HG02973 (cell line): Measurements from ENCODE around the gene YES1.

ENCODE experiments used
- ATAC-seq: cut with Tn5 transposase; IDR thresholded peaks from one replicate; pipeline ENCODE4 v1.9.1; 2021; ENCODE audit warnings: moderate library complexity; ENCODE audit not compliant: unreplicated experiment

YES1 gene

GRCh38 chr18:811892-812375 lies at the start of gene YES1:
YES1 (minus strand) TSS chr18:812242; CDS start chr18:756827, 55,415 bp downstream.
- ATAC-seq, result peak; percentile 33

DNA sequence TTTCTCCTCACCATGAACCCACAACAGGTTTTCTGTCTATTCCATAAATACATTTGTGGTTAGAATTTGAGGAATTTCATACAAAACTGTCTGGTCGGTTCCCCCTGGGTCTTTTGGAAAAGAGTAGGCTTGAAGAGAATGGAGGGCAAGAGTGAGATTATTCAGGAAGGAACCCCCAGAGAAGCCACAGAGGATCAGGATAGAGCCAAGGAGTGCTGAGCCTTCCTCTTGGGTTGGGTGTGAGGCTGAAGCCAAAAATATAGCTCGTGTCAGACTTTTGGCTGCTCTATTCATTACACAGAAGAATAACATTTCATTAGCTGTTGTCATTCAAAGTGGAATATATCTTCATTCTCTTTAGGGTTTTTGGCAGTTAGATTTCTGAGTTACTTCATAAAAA lies 45.9 kb upstream of the YES1 start:
- no peak for ATAC-seq

GRCh38 chr18:853471-853870 lies 41.4 kb upstream of the YES1 start:
- no peak for ATAC-seq

DNA sequence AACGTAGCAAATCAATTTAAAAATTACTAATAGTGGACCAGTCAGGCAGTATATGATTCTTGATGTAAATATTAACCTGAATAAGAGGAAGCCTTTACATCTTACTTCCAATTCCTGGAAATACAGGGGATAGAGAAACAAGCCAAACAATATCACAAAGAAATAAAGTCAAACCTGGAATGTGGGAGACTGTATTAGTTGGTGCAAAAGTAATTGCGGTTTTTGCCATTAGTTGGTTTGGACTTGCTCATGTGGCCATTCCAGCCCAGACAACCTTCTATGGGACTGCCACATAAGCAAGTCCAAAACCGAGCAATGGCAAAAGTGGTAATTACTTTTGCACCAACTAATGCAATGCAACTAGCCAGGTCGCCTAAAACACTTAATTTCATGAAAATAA lies 38.9 kb upstream of the YES1 start:
- ATAC-seq, result no peak

- no peak for ATAC-seq
Observed at GRCh38 chr18:849021-849420, 37.0 kb upstream of the YES1 start.

- no peak for ATAC-seq
Observed at GRCh38 chr18:848062-848861, 36.2 kb upstream of the YES1 start.

- no peak for ATAC-seq
Observed at GRCh38 chr18:845152-845819, 33.2 kb upstream of the YES1 start.

DNA sequence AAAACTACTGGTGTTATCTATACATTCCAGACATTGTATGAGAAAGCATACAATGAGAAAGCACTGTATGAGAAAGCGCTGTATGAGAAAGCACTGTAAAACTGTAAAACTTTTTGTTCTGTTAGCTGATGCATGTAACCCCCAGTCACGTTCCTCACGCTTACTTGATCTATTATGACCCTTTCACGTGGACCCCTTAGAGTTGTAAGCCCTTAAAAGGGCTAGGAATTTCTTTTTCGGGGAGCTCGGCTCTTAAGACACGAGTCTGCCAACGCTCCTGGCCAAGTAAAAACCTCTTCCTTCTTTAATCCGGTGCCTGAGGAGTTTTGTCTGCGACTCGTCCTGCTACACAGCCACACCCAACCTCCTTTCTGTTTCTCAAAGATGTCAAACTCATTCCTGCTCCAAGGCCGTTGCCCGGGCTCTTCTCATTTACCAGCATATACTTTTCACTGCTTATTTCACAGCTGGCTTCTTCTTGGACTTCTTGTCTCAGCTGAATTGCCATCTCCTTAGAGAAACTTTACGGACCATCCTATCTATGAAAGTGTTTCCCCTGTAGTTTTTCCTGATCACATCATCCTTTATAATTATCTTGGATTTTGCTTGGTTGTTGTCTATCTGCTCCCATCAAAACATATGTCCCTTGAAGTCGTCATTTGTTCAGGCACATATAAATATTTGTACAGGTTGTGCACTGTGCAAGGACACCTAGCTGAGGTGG lies 29.8 kb upstream of the YES1 start:
- no peak for ATAC-seq

GRCh38 chr18:840516-840915 lies 28.5 kb upstream of the YES1 start:
- no peak for ATAC-seq

- no peak for ATAC-seq
Observed at GRCh38 chr18:840023-840408, 28.0 kb upstream of the YES1 start.

DNA sequence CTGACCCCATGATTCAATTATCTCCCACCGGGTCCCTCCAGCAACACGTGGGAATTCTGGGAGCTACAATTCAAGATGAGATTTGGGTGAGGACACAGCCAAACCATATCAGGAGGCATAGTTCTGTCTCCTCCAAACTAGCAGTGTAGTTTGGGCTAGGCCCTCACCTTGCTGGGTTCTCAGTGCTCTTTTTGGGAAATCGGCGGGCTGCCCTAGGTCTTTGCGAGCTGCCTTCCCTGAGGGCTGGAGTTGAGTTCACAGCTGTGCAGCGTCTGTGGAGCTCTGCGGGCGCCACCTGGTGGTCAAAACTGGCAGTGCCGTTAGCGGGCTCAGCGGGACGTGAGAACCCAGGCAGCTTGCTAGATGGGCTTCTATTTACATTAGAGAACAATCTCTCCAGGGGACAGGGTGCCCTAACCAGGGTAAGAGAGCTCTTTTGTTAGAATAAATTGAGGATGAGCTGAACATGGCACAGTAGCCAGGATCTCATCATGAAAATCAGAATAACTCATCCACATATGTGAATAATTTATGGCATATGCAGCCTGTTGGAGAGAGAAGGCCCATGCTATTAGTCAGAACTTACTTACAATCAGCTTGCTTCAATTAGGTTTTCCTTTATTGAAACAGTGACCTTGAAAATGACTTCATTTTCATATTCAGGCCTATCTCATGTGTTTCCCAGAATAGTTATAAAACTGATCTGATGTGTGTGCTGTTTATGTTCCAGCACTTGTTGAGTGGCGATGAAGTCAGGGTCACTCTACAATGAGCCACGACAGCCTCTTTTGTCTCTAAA lies 27.4 kb upstream of the YES1 start:
- peak; percentile 97 for ATAC-seq

- no peak for ATAC-seq
Observed at GRCh38 chr18:837922-838321, 25.9 kb upstream of the YES1 start.

- no peak for ATAC-seq
Observed at GRCh38 chr18:834082-834720, 22.2 kb upstream of the YES1 start.

DNA sequence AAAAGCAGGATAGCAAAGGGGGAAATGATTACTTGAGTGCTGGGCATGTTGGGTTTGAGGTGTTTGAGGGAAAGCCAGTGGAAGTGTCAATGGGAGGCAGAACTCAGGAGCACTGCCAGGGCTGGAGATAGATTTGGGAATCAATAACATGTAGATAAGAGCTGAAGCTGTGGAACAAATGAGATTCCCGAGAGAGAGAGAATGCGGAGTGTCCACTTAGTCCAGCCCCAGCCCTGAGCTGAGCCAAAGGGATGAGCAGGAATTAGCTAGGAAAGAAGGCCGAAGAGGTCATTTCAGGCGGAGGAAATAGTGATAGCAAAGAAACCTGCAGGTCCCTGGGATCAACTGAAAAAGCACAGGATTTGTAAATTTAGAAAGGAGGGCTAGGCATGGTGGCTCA lies 21.2 kb upstream of the YES1 start:
- ATAC-seq, result no peak

DNA sequence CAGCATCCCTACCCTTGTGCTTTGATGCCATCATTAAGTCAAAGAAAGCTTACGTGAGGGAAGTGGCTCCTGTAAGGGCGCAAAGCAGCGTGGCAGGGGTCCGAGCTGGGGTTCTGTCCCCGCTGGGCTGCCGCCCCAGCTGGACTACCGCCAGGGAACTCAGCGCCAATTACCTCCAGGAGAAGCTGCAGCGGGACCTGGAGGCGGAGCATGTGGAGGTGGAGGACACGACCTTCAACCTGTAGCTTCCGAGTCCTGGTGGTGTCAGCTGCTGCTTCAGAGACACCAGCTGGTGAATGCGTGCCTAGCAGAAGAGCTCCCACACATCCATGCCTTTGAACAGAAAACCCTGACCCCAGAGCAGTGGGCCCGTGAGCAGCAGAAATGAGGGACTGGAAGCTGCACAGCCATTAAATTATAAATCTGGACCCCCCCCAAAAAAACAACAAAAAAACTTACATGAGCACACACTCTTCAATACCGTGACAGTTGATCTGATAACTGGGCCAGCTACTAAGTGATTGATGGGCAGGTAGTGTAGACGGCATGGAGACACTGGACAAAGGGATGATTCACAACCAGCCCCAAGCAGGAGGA lies 20.1 kb upstream of the YES1 start:
- no peak for ATAC-seq

- peak; percentile 67 for ATAC-seq
Observed at GRCh38 chr18:830315-830901, 18.4 kb upstream of the YES1 start.

DNA sequence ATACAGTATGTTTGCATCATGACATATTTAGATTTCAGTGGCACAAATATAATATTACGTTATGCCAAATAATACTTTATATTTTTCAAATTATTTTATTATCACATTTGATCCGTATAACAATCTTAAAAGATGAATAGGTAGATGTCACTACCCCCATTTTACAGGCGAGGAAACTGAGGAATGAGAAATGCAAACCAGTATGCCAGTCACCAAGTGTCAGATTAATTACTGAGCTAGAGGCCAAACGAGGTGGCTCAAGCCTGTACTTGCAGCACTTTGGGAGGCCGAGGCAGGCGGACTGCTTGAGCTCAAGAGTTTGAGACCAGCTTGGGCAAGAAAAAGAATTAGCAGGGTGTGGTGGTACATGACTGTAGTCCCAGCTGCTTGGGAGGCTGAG lies 17.4 kb upstream of the YES1 start:
- ATAC-seq, result no peak

DNA sequence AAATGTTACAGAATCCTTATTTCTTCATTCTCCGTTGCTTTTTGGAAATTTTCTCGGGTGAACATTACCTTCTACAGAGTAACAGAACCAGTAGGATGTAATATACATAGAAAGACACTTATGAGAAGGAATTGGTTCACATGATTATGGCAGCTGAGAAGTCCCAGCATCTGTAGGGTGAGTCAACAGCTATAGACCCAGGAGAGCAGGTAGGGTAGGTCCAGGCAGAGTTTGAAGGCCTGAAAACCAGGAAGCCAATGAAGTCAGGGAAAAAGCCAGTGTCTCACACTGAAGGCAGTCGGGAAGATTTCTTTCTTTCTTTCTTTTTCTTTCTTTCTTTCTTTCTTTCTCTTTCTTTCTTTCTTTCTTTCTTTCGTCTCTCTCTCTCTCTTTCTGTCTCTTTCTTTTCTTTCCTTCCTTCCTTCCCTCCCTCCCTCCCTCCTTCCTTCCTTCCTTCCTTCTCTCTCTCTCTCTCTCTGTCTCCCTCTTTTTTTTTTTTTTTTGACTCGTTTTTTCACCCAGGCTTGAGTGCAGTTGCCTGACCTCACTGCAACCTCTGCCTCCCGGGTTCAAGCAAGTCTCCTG lies 15.1 kb upstream of the YES1 start:
- ATAC-seq, result no peak

DNA sequence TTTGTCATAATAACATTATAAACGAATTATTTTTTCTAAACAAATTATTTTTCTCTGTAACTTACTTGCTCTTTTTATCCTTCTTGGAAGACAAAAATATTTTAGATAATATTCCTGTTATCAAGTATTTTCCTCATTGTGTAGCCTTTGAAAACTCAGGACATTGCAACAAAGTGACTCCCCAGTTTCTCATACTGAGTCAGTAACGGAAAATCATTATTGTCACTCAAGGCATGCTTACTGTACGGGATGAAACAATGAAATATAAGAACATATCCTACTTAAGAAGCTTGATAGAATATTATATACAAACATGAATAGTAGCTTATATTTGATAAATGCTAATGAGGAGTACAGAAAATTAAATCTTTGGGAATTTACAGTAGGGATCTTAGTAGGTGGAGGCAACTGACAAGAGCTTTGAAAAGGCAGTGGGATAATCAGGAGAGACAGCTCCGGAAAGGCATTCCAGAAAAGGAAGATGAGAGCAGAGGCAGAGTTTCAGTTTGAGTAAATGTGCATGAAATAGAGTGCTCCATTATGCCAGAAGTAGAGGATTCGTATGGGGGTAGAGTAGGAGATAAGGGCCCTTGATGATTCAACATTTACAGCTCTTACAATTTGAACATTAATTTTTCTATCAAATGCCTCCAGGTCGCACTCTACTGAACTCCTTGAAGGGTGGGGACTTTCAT lies 14.0 kb upstream of the YES1 start:
- no peak for ATAC-seq
